ENCODE data around the gene CCDC57. TPM values are rescaled to one million over a fixed set of nuclear protein-coding genes. Genes with fewer than 3 reads are reported as not detected.

Gene CCDC57
- total RNA-seq, 4 donors from 2014 or later = 27.1 to 79.9 (median 50.9) TPM

DNA sequence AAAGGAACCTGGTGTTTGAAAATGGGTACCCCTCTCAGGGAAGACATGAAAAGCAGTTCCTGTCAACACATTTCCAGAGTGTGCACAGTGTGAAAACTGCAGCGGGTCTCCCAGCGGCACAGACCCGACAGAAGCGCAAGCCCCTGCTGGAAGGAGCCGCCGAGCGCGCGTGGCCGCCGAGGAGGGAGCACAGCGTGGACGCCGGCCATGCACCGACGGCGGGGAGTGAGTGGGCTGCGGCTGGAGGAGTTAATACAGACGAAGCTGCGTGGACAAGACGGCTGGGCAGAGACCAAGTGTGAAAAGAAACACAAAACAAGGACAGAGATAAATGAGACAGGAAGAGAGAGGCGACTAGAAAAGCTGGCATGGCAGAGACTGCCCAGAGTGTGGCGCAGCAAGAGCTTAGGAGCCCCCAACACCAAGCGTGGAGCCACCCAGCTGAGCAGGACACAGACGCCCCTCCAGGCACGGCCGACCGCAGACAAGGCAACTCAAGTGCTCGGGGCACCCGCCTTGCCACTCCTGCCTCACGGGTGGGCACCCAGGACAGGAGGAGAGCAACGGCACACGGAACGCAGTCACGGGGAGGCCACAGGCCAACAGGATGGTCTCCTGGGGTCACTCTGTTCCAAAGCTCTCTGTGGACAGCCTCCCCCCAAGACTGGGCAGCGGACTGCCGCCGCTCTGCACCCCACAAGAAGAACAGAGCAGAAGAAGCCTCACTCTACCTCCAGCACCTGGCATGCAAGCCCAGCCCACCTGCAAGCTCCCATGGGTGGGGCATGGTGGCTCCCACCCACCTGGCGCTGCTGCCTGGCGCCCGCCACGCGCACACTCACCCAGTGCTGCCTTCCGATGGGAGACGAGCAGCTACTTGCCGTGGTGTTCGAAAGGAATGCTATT lies 32.7 kb upstream of the CCDC57 start:
- peaks cover 35 to 52% of the 10 kb centered on the region in 2 donors for H3K4me1 ChIP-seq
- no peak overlapping the region for H3K4me3 ChIP-seq (replicated peaks in 1 of 3)
- intact Hi-C loops (cut with DNase I) = no loop called here
- no peak for DNase-seq
- 90 to 95% methylated on average over 43 to 46 of the region's 47 CpGs for WGBS, 2 donors
- TF ChIP-seq, protein P1, sequence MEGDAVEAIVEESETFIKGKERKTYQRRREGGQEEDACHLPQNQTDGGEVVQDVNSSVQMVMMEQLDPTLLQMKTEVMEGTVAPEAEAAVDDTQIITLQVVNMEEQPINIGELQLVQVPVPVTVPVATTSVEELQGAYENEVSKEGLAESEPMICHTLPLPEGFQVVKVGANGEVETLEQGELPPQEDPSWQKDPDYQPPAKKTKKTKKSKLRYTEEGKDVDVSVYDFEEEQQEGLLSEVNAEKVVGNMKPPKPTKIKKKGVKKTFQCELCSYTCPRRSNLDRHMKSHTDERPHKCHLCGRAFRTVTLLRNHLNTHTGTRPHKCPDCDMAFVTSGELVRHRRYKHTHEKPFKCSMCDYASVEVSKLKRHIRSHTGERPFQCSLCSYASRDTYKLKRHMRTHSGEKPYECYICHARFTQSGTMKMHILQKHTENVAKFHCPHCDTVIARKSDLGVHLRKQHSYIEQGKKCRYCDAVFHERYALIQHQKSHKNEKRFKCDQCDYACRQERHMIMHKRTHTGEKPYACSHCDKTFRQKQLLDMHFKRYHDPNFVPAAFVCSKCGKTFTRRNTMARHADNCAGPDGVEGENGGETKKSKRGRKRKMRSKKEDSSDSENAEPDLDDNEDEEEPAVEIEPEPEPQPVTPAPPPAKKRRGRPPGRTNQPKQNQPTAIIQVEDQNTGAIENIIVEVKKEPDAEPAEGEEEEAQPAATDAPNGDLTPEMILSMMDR (IDR thresholded peaks at IDR 0.05) = no peak
- no peak for TF ChIP-seq POLR2A (IDR thresholded peaks at IDR 0.05)
- H3K27me3 ChIP-seq = no peaks in the 10 kb centered on the region
- H3K27ac ChIP-seq = no peak overlapping the region
- H3K9me3 ChIP-seq = no peaks in the 10 kb centered on the region
- peaks cover 65 to 71% of the 10 kb centered on the region in 2 donors for H3K36me3 ChIP-seq

DNA sequence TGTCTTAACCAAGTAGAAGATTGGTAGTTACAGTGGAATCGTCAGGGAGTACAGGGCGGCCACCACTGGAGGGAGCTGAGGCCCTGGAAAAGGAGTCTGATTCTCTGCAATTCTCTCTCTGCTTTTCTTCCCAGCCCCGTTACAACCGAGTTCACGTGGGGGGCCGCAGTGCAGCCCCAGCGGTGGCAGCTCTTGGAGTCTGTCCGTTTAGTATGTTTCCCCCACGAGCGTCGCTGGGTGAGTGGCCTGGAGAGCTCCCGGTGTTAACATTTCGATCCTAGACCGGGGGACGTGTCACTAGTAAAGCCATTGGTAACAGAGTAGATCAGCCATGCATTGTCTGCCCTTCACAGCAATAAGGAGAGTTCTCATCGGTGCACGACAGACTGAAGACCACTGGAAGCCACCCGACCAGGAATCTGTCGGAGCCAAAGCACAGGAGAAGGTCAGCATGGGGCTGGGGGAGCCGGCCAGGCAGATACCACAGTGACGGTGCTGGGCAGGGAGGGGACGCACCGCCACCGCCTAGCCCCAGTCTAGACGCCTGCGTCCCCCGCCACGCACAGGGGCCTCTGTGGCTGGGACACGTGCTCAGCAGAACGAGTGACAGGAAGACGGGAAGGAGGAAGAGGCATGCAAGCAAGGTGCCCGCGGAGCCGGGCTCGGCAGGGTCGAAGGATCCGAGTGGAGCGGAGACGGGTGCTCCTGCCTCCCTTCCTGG lies 31.9 kb upstream of the CCDC57 start:
- Histone ChIP-seq H3K4me1 (peaks cover 44 to 60% of the 10 kb centered on the region in 2 donors), H3K36me3 (peaks cover 62 to 63% of the 10 kb centered on the region in 2 donors)
- 86% methylated on average over 39 of the region's 39 CpGs for WGBS, 2 donors

DNA sequence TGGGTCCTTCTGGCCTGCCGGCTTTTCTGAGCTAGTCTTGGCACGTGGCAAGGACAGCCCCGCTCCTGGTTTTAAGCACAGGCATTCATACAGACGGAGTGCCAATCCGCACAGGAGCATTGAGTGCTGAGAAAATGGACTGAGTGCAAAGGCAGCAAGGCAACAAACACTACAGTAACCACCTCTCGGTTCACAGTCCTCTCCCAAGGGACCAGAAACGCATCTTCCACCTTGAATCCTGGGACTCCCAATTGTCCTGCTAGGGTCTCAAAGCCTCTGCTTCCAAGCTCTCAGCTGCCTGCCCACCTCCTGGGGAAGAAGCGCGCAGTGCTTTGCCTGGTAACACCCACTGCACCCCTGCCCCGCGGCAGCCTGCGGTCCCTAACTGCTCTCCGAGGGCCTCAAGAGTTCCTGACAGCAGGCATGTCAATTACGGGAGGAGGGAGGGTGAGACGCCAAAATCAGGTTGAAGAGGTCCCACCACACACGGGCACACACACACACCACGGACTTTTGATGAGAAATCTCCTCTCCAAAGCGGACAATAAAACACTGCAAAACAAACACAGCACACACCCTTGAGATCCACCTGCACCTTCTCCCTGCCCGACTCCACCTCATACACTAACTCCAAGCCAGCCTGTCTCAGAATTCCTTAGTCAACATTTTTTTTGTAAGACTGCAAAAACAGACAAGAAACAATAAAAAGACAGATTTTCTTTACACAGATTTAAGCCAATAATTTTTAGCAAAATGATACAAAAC lies 31.2 kb upstream of the CCDC57 start:
- no peak overlapping the region for H3K4me3 ChIP-seq (replicated peaks in 1 of 3)
- H3K9me3 ChIP-seq = no peaks in the 10 kb centered on the region
- intact Hi-C loops (cut with DNase I) = no loop called here
- no peak for DNase-seq
- H3K27ac ChIP-seq = no peak overlapping the region
- H3K36me3 ChIP-seq = peaks cover 55% of the 10 kb centered on the region in 2 donors
- WGBS, 2 donors = 90 to 91% methylated on average over 19 of the region's 19 CpGs
- peaks cover 51 to 68% of the 10 kb centered on the region in 2 donors for H3K4me1 ChIP-seq
- no peaks in the 10 kb centered on the region for H3K27me3 ChIP-seq
- no peak for TF ChIP-seq POLR2A (IDR thresholded peaks at IDR 0.05)
- TF ChIP-seq, protein P1 (IDR thresholded peaks at IDR 0.05) = no peak

More for the DNA sequence above, 31.9 kb upstream of the CCDC57 start:
- Histone ChIP-seq H3K27ac (no peak overlapping the region), H3K9me3 (no peaks in the 10 kb centered on the region), H3K4me3 (replicated peaks in 1 of 3) (no peak overlapping the region), H3K27me3 (no peaks in the 10 kb centered on the region)
- no peak for TF ChIP-seq POLR2A (IDR thresholded peaks at IDR 0.05)
- TF ChIP-seq, protein P1 (IDR thresholded peaks at IDR 0.05) = peak in 1 of 6 experiments; percentile 20
- intact Hi-C loops (cut with DNase I) = no loop called here
- DNase-seq = no peak

DNA sequence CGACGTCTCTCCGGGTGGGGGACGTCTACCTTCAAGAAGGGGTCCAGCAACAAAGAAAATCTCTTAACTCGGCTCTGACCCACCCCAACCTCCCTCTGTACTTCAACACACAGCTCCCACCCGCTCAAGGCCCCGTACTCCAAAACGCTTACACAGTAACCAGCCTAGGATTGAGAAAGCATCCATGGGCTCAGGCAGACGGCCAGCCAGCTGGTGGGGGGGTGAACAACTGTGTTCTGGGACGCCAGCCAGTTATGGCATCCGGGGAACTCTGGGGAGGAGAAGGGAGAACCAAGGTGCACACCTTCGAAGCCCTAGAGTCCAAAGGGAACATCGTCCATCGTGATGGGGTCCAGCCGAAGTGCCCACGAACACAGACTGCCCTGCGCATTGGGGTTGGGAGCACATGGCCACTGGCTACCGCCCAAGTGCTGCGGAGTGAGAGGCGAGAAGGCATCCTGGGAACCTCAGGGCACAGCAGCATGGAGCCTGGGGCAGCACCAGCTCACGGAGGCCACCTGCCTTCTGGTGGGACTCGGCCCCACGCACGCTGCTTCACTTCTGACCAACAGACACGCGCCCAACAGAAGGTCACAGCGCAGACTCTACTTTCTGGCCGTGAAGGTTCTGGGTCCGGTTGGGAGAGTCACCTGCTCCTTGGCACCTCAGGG lies 30.5 kb upstream of the CCDC57 start:
- H3K4me3 ChIP-seq (replicated peaks in 1 of 3) = no peak overlapping the region
- intact Hi-C loops (cut with DNase I) = no loop called here
- H3K4me1 ChIP-seq = peaks cover 57 to 75% of the 10 kb centered on the region in 2 donors
- H3K9me3 ChIP-seq = no peaks in the 10 kb centered on the region
- TF ChIP-seq, protein P1 (IDR thresholded peaks at IDR 0.05) = no peak
- no peak for TF ChIP-seq POLR2A (IDR thresholded peaks at IDR 0.05)
- peak; percentile 89 to 93 for DNase-seq
- H3K27ac ChIP-seq = peak overlapping the region; percentile 25 to 77 (median 77)
- H3K27me3 ChIP-seq = no peaks in the 10 kb centered on the region
- peaks cover 48% of the 10 kb centered on the region in 2 donors for H3K36me3 ChIP-seq
- 44 to 85% methylated on average over 17 to 19 of the region's 29 CpGs for WGBS, 2 donors

Measured in thyroid gland (tissue), 4 donors.